Mesodermal cell (in vitro differentiated cells): Measurements from ENCODE around the gene PET100.
A peak's percentile ranks its signal among the peaks of the same experiment; 100 is the strongest.

ENCODE experiments used
- H3K27ac ChIP-seq: 2 replicates; pipeline ENCODE4 v1.7.0; 2013; ENCODE audit warnings: mild to moderate bottlenecking, low read depth, low read length, moderate library complexity; ENCODE audit not compliant: severe bottlenecking
- H3K36me3 ChIP-seq: 2 replicates; pipeline ENCODE4 v1.7.1; 2013; ENCODE audit warnings: mild to moderate bottlenecking, low read length, moderate library complexity; ENCODE audit not compliant: control insufficient read depth, insufficient read depth
- H3K4me1 ChIP-seq: one replicate; pipeline ENCODE4 v1.7.1; 2013; ENCODE audit warnings: mild to moderate bottlenecking, low read length; ENCODE audit not compliant: insufficient read depth, control insufficient read depth, poor library complexity, severe bottlenecking
- H3K4me3 ChIP-seq: 2 replicates; pipeline ENCODE4 v1.7.0; 2013; ENCODE audit warnings: low read length, control low read depth, mild to moderate bottlenecking; ENCODE audit not compliant: insufficient read depth, poor library complexity, severe bottlenecking; ENCODE audit errors: extremely low read depth
- H3K9me3 ChIP-seq: 2 replicates; pipeline ENCODE4 v1.7.1; 2013; ENCODE audit warnings: mild to moderate bottlenecking, low read length, moderate library complexity; ENCODE audit not compliant: control insufficient read depth
- WGBS, 2 experiments: methylation state at CpG; one replicate each; pipeline ENCODE4 v1.1.5; 2013; ENCODE audit warnings: missing lambda C conversion rate in 2 of 2; ENCODE audit not compliant: insufficient coverage in 2 of 2; 5-methylcytosine and 5-hydroxymethylcytosine counted together

Gene PET100

GRCh38 chr19:7624810-7625209 lies 4.8 kb upstream of the PET100 start:
- peaks cover 58% of the 10 kb centered on the region for H3K36me3 ChIP-seq
- 95 to 98% methylated on average over 4 to 17 of the region's 17 CpGs for WGBS, 2 experiments
- H3K4me3 ChIP-seq, result no peak overlapping the region
- H3K27ac ChIP-seq, result no peak overlapping the region
- peaks cover 10% of the 10 kb centered on the region for H3K4me1 ChIP-seq
- H3K9me3 ChIP-seq, result no peaks in the 10 kb centered on the region

GRCh38 chr19:7625763-7626372 lies 3.7 kb upstream of the PET100 start:
- 97 to 98% methylated on average over 27 to 34 of the region's 34 CpGs for WGBS, 2 experiments
- no peak overlapping the region for H3K27ac ChIP-seq

GRCh38 chr19:7627166-7627565 lies 2.4 kb upstream of the PET100 start:
- Histone ChIP-seq H3K27ac (no peak overlapping the region), H3K4me3 (no peak overlapping the region), H3K36me3 (peaks cover 46% of the 10 kb centered on the region), H3K4me1 (peaks cover 15% of the 10 kb centered on the region), H3K9me3 (no peaks in the 10 kb centered on the region)
- WGBS, 2 experiments, result 88 to 94% methylated on average over 16 to 22 of the region's 24 CpGs

More at GRCh38 chr19:7625763-7626372, 3.7 kb upstream of the PET100 start:
- H3K9me3 ChIP-seq, result no peaks in the 10 kb centered on the region
- H3K4me3 ChIP-seq, result no peak overlapping the region
- H3K36me3 ChIP-seq, result peaks cover 52% of the 10 kb centered on the region
- H3K4me1 ChIP-seq, result peaks cover 13% of the 10 kb centered on the region

- Histone ChIP-seq H3K4me3 (peak overlapping the region; percentile 99), H3K36me3 (peaks cover 42% of the 10 kb centered on the region), H3K9me3 (no peaks in the 10 kb centered on the region), H3K27ac (peak overlapping the region; percentile 57), H3K4me1 (peaks cover 15% of the 10 kb centered on the region)
- 6 to 12% methylated on average over 15 of the region's 15 CpGs for WGBS, 2 experiments
Observed at GRCh38 chr19:7628589-7629311, 843 bp upstream of the PET100 start.

GRCh38 chr19:7631577-7631976 lies 2.0 kb downstream of the PET100 start:
- Histone ChIP-seq H3K4me3 (no peak overlapping the region), H3K36me3 (peaks cover 26% of the 10 kb centered on the region), H3K9me3 (no peaks in the 10 kb centered on the region), H3K4me1 (peaks cover 15% of the 10 kb centered on the region), H3K27ac (no peak overlapping the region)
- 92 to 93% methylated on average over 9 to 11 of the region's 12 CpGs for WGBS, 2 experiments

GRCh38 chr19:7632340-7633203 lies 3.0 kb downstream of the PET100 start:
- Histone ChIP-seq H3K27ac (no peak overlapping the region), H3K36me3 (peaks cover 16% of the 10 kb centered on the region), H3K4me1 (peaks cover 15% of the 10 kb centered on the region), H3K4me3 (no peak overlapping the region), H3K9me3 (no peaks in the 10 kb centered on the region)
- WGBS, 2 experiments, result 97% methylated on average over 33 to 38 of the region's 40 CpGs

- H3K36me3 ChIP-seq, result peaks cover 13% of the 10 kb centered on the region
- H3K4me3 ChIP-seq, result no peak within 1 kb of the TSS
- no peak within 1 kb of the TSS for H3K27ac ChIP-seq
- H3K4me1 ChIP-seq, result peaks cover 7% of the 10 kb centered on the region
- H3K9me3 ChIP-seq, result no peaks in the 10 kb centered on the region
- 69 to 75% methylated on average over 1 to 2 of the region's 2 CpGs for whole genome bisulfite sequencing, 2 experiments
Observed at GRCh38 chr19:7633698-7634097, 4.1 kb downstream of the PET100 start, which contains the start of gene PCP2. PCP2 (minus strand) TSS chr19:7633719; CDS start chr19:7633457, 262 bp downstream.

- WGBS, 2 experiments, result 55 to 67% methylated on average over 3 of the region's 6 CpGs
- H3K9me3 ChIP-seq, result no peaks in the 10 kb centered on the region
- H3K36me3 ChIP-seq, result peaks cover 13% of the 10 kb centered on the region
- no peak overlapping the region for H3K4me3 ChIP-seq
- H3K4me1 ChIP-seq, result peaks cover 4% of the 10 kb centered on the region
- no peak overlapping the region for H3K27ac ChIP-seq
Observed at GRCh38 chr19:7635670-7636069, 6.1 kb downstream of the PET100 start.

- WGBS, 2 experiments, result 74% methylated on average over 16 of the region's 16 CpGs
- peaks cover 13% of the 10 kb centered on the region for H3K36me3 ChIP-seq
- no peak overlapping the region for H3K27ac ChIP-seq
- peak overlapping the region; percentile 49 for H3K4me3 ChIP-seq
- no peaks in the 10 kb centered on the region for H3K9me3 ChIP-seq
- no peaks in the 10 kb centered on the region for H3K4me1 ChIP-seq
Observed at GRCh38 chr19:7636317-7636690, 6.7 kb downstream of the PET100 start.

- no peak within 1 kb of the TSS for H3K27ac ChIP-seq
- H3K9me3 ChIP-seq, result no peaks in the 10 kb centered on the region
- no peaks in the 10 kb centered on the region for H3K4me1 ChIP-seq
- peak within 1 kb of the TSS; percentile 49 for H3K4me3 ChIP-seq
- WGBS, 2 experiments, result 11 to 17% methylated on average over 33 to 48 of the region's 61 CpGs
- peaks cover 10% of the 10 kb centered on the region for H3K36me3 ChIP-seq
Observed at GRCh38 chr19:7636691-7637373, 7.2 kb downstream of the PET100 start, which contains the start of gene STXBP2. STXBP2 (plus strand) TSS chr19:7637110; CDS start chr19:7637150, 40 bp downstream.
